ENCODE measurements around the gene HSPA4. TPM values are rescaled to one million over a fixed set of nuclear protein-coding genes. Genes with fewer than 3 reads are reported as not detected.

The HSPA4 gene

GRCh38 chr5:133155326-133155969 lies 103.6 kb downstream of the HSPA4 start:
- H3K18ac ChIP-seq (ENCODE audit: low read depth in 1 of 2, low read length in 2 of 2) = no peak overlapping the region
- no peak overlapping the region for H2BK15ac ChIP-seq (ENCODE audit: low read depth, poor library complexity, severe bottlenecking)
- no peaks in the 10 kb centered on the region for H3K79me1 ChIP-seq (replicated peaks; ENCODE audit: low read length, poor library complexity, severe bottlenecking)
- no peak overlapping the region for H2BK120ac ChIP-seq (ENCODE audit: low read depth, low read length)
- H3K4me1 ChIP-seq (ENCODE audit: control insufficient read depth, insufficient read depth, low read depth, low read length) = no peaks in the 10 kb centered on the region
- no peak overlapping the region for H4K8ac ChIP-seq (ENCODE audit: low read length)
- no peak overlapping the region for H4K91ac ChIP-seq (ENCODE audit: low read length)
- no peak overlapping the region for H2BK12ac ChIP-seq (ENCODE audit: low read length in 2 of 2)
- no peaks in the 10 kb centered on the region for H3K36me3 ChIP-seq (ENCODE audit: control insufficient read depth in 1 of 2, insufficient read depth in 2 of 2, low read depth in 1 of 2, low read length in 2 of 2)
- no peak overlapping the region for H3K14ac ChIP-seq (ENCODE audit: low read length in 2 of 2)
- no peak overlapping the region for H3K4ac ChIP-seq (ENCODE audit: low read depth in 1 of 2, low read length in 2 of 2)
- H2BK5ac ChIP-seq (ENCODE audit: low read depth, low read length, poor library complexity, severe bottlenecking) = no peak overlapping the region
- H3K4me2 ChIP-seq (ENCODE audit: low read length, poor library complexity, severe bottlenecking) = no peak overlapping the region
- H3K23ac ChIP-seq (ENCODE audit: low read length in 2 of 2) = no peak overlapping the region
- no peaks in the 10 kb centered on the region for H3K9me3 ChIP-seq (ENCODE audit: control insufficient read depth, low read length)
- H3K4me3 ChIP-seq (ENCODE audit: insufficient read depth in 1 of 2, low read depth in 1 of 2, low read length in 2 of 2) = no peak overlapping the region
- H3K27ac ChIP-seq (ENCODE audit: low read length, poor library complexity, severe bottlenecking) = no peak overlapping the region
- H2AK5ac ChIP-seq (ENCODE audit: low read length, severe bottlenecking) = no peak overlapping the region
- 72% methylated on average over 4 of the region's 4 CpGs for WGBS
- H2AFZ ChIP-seq (ENCODE audit: low read depth, low read length) = no peak overlapping the region
- H3K9ac ChIP-seq (ENCODE audit: low read length) = no peak overlapping the region
- no peak for DNase-seq
- H3K27me3 ChIP-seq (ENCODE audit: control insufficient read depth in 1 of 2, insufficient read depth in 1 of 2, low read length in 2 of 2) = peaks cover 0 to 27% of the 10 kb centered on the region in 2 experiments

Small RNAs within 50 kb of the gene (small RNA-seq; reads per million reads assigned to genes)
- gene AC113410.1 (ENCODE audit: low read depth) (not detected), gene AC113410.3 (ENCODE audit: low read depth) (not detected)
